ENCODE data around the gene IP6K1.

GRCh38 chr3:49826016-49826415 is 39.7 kb upstream of the IP6K1 start:
- TF ChIP-seq CTCF (IDR thresholded peaks at IDR 0.05) (no peak), POLR2A (IDR thresholded peaks at IDR 0.05) (no peak)
